ENCODE data around the gene ZP3.
"Not testable (repeated sequence)": the region's sequence is repeated elsewhere in the genome, so short reads cannot be mapped to it uniquely, and the experiment has no call there.

The ZP3 gene

DNA sequence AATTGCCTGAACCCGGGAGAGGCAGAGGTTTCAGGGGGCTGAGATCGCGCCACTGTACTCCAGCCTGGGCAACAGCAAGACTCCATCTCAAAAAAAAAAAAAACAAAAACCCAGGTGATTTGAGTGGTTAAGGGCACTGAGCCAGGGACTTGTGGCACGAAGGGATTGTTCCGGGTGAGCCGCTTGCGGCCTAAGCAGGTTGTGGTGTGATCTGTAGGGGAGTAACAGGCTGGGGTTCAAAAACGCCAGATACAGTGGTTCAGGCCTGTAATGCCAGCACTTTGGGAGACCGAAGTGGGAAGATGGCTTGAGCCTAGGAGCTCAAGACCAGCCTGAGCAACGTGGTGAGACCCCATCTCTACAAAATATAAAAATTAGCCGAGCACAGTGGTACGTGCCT lies 19.1 kb downstream of the ZP3 start:
- not testable (repeated sequence) for H3K36me3 ChIP-seq (ENCODE audit: control insufficient read depth, insufficient read depth, low read length)

GRCh38 chr7:76445577-76446008 lies 20.8 kb downstream of the ZP3 start:
- H3K4me3 ChIP-seq (ENCODE audit: extremely low read depth, insufficient read depth, low read length, poor library complexity, severe bottlenecking); H3K36me3 ChIP-seq (ENCODE audit: control insufficient read depth, insufficient read depth, low read length); H3K27ac ChIP-seq (ENCODE audit: low read depth, low read length, severe bottlenecking); H3K9me3 ChIP-seq (ENCODE audit: control insufficient read depth, low read length); H3K4me1 ChIP-seq (ENCODE audit: control insufficient read depth, insufficient read depth, low read length, poor library complexity, severe bottlenecking): not testable (repeated sequence)
- 53 to 80% methylated on average over 2 to 3 of the region's 5 CpGs for WGBS, 2 experiments (ENCODE audit: insufficient coverage in 2 of 2)

More for the DNA sequence above, 19.1 kb downstream of the ZP3 start:
- not testable (repeated sequence) for H3K27ac ChIP-seq (ENCODE audit: low read depth, low read length, severe bottlenecking); H3K9me3 ChIP-seq (ENCODE audit: control insufficient read depth, low read length); H3K4me3 ChIP-seq (ENCODE audit: extremely low read depth, insufficient read depth, low read length, poor library complexity, severe bottlenecking); H3K4me1 ChIP-seq (ENCODE audit: control insufficient read depth, insufficient read depth, low read length, poor library complexity, severe bottlenecking)
- WGBS, 2 experiments (ENCODE audit: insufficient coverage in 2 of 2) = no CpG with 5 or more reads among the region's 12 CpGs

DNA sequence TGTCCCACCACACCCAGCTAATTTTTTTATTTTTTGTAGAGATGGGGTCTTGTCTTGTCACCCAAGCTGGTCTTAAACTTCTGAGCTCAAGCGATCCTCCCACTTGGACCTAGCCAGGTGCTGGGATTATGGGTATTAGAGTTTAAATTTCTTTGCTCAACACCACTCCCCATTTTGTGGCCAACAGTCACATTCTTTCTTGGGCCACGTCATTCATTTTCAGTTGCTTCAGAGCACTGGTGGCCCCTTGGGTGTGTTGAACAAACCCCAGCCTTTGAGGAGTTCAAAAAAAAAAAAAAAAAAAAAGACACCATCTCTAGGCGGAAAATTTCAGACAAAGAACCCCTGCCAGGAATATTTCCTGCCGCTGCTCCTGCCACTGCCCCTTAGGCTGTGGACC lies 32.3 kb downstream of the ZP3 start:
- H3K36me3 ChIP-seq (ENCODE audit: control insufficient read depth, insufficient read depth, low read length) = not testable (repeated sequence)

GRCh38 chr7:76458504-76458903 lies 33.8 kb downstream of the ZP3 start:
- not testable (repeated sequence) for H3K4me1 ChIP-seq (ENCODE audit: control insufficient read depth, insufficient read depth, low read length, poor library complexity, severe bottlenecking); H3K36me3 ChIP-seq (ENCODE audit: control insufficient read depth, insufficient read depth, low read length); H3K9me3 ChIP-seq (ENCODE audit: control insufficient read depth, low read length); H3K4me3 ChIP-seq (ENCODE audit: extremely low read depth, insufficient read depth, low read length, poor library complexity, severe bottlenecking); H3K27ac ChIP-seq (ENCODE audit: low read depth, low read length, severe bottlenecking)
- WGBS, 2 experiments (ENCODE audit: insufficient coverage in 2 of 2) = 29% methylated on average over 1 of the region's 4 CpGs; no CpG with 5 or more reads in 1 of the 2 experiments

More for the DNA sequence above, 32.3 kb downstream of the ZP3 start:
- not testable (repeated sequence) for H3K4me3 ChIP-seq (ENCODE audit: extremely low read depth, insufficient read depth, low read length, poor library complexity, severe bottlenecking); H3K9me3 ChIP-seq (ENCODE audit: control insufficient read depth, low read length); H3K4me1 ChIP-seq (ENCODE audit: control insufficient read depth, insufficient read depth, low read length, poor library complexity, severe bottlenecking); H3K27ac ChIP-seq (ENCODE audit: low read depth, low read length, severe bottlenecking)
- WGBS, 2 experiments (ENCODE audit: insufficient coverage in 2 of 2) = no CpG with 5 or more reads among the region's 4 CpGs

- H3K27ac ChIP-seq (ENCODE audit: low read depth, low read length, severe bottlenecking); H3K4me1 ChIP-seq (ENCODE audit: control insufficient read depth, insufficient read depth, low read length, poor library complexity, severe bottlenecking); H3K4me3 ChIP-seq (ENCODE audit: extremely low read depth, insufficient read depth, low read length, poor library complexity, severe bottlenecking); H3K9me3 ChIP-seq (ENCODE audit: control insufficient read depth, low read length); H3K36me3 ChIP-seq (ENCODE audit: control insufficient read depth, insufficient read depth, low read length): not testable (repeated sequence)
- 88% methylated on average over 10 of the region's 20 CpGs; no CpG with 5 or more reads in 1 of the 2 experiments for WGBS, 2 experiments (ENCODE audit: insufficient coverage in 2 of 2)
Measured at GRCh38 chr7:76460767-76461166, 36.0 kb downstream of the ZP3 start.

DNA sequence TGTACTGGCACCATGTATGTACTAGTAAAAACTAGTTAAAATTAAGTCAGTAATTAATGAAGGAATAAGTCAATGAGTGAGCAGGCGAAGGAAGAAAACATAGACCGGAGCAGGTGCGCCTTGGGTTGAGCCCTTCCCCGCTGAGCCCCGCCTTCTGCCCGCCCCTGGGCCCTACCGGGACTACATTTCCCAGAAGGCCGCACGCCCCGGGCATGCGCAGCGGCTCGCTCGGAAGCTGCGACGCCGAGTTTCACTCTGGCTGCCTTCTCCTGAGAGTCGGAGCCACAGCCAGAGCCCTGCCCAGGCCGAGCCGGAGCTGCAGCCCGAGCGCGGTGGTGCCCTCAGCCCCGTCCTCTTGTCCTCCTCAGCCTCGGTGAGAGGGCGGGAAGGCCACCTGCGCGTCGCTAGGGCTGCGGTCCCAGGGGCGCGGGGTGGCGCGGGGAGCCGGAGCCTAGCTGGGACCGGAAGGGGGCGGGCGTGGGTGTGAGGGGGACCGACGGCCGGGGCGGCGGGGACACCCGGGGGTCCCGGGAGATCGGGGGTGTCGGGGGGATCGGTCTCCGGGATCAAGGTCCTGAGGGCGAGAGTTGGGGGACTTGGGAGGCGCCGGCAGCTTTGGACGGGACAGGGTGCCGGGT lies 36.8 kb downstream of the ZP3 start, which contains the start of gene DTX2:
TSS of gene DTX2 (plus strand) at position 246 of the 638 bp plus-strand sequence. CDS start 18,801 bp downstream, outside the sequence.
- not testable (repeated sequence) for H3K4me1 ChIP-seq (ENCODE audit: control insufficient read depth, insufficient read depth, low read length, poor library complexity, severe bottlenecking); H3K9me3 ChIP-seq (ENCODE audit: control insufficient read depth, low read length); H3K27ac ChIP-seq (ENCODE audit: low read depth, low read length, severe bottlenecking); H3K36me3 ChIP-seq (ENCODE audit: control insufficient read depth, insufficient read depth, low read length)
- WGBS, 2 experiments (ENCODE audit: insufficient coverage in 2 of 2) = 0% methylated on average over 9 of the region's 54 CpGs; no CpG with 5 or more reads in 1 of the 2 experiments
- H3K4me3 ChIP-seq (ENCODE audit: extremely low read depth, insufficient read depth, low read length, poor library complexity, severe bottlenecking) = peak within 1 kb of the TSS; percentile 38

DNA sequence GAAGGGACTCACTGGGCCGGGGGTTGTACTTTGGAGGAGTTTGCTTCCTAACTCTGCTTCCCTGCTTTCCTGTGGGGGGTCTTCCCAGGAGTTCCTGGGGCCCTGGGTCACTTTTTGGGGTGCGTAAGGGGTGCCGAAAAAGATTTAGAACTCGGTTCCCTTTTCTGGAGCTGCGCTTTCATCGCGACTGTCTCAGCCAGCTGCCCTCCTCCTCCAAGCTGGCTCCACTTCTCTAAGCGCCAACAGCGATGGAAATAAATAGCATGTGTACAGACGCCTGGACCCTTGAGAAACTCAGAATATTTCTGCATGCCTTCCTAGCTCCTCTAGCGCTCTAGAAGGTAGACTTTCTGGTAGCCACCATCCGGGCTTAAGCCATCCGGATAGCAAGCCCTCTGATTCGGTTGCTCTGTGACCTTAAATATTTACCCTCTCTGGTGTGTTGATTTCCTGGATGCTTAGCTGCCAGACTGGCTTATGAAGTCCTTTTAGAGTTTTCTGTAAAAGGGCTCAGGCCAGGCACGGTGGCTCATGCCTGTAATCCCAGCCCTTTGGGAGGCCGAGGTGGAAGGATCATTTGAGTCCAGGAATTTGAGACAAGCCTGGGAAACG lies 37.6 kb downstream of the ZP3 start:
- not testable (repeated sequence) for H3K36me3 ChIP-seq (ENCODE audit: control insufficient read depth, insufficient read depth, low read length); H3K4me1 ChIP-seq (ENCODE audit: control insufficient read depth, insufficient read depth, low read length, poor library complexity, severe bottlenecking); H3K27ac ChIP-seq (ENCODE audit: low read depth, low read length, severe bottlenecking); H3K4me3 ChIP-seq (ENCODE audit: extremely low read depth, insufficient read depth, low read length, poor library complexity, severe bottlenecking); H3K9me3 ChIP-seq (ENCODE audit: control insufficient read depth, low read length)
- WGBS, 2 experiments (ENCODE audit: insufficient coverage in 2 of 2) = no CpG with 5 or more reads among the region's 17 CpGs

GRCh38 chr7:76464959-76465358 lies 40.2 kb downstream of the ZP3 start:
- WGBS, 2 experiments (ENCODE audit: insufficient coverage in 2 of 2) = 67 to 100% methylated on average over 1 of the region's 5 CpGs
- not testable (repeated sequence) for H3K36me3 ChIP-seq (ENCODE audit: control insufficient read depth, insufficient read depth, low read length); H3K4me3 ChIP-seq (ENCODE audit: extremely low read depth, insufficient read depth, low read length, poor library complexity, severe bottlenecking); H3K27ac ChIP-seq (ENCODE audit: low read depth, low read length, severe bottlenecking); H3K9me3 ChIP-seq (ENCODE audit: control insufficient read depth, low read length); H3K4me1 ChIP-seq (ENCODE audit: control insufficient read depth, insufficient read depth, low read length, poor library complexity, severe bottlenecking)

DNA sequence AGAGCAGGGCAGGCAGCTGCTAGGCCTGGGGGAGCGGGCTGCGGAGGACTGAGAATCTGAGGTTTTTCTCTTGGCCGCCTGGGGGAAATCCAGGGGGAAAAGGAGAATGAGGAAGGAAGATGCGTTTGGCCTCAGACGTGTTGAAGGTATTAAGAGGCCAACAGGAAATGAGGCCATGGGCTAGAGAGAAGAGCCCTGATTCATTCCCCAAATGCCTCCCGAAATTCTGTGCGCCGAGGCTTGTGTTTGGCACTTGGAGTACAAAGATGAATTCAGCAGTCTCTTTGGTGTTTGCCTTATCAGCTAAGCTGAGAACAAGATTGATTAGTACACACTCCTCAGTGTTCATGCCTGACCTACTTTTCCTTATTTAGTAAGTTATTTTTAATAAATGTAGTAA lies 41.2 kb downstream of the ZP3 start:
- H3K9me3 ChIP-seq (ENCODE audit: control insufficient read depth, low read length); H3K4me3 ChIP-seq (ENCODE audit: extremely low read depth, insufficient read depth, low read length, poor library complexity, severe bottlenecking); H3K36me3 ChIP-seq (ENCODE audit: control insufficient read depth, insufficient read depth, low read length); H3K4me1 ChIP-seq (ENCODE audit: control insufficient read depth, insufficient read depth, low read length, poor library complexity, severe bottlenecking); H3K27ac ChIP-seq (ENCODE audit: low read depth, low read length, severe bottlenecking): not testable (repeated sequence)
- WGBS, 2 experiments (ENCODE audit: insufficient coverage in 2 of 2) = no CpG with 5 or more reads among the region's 8 CpGs

GRCh38 chr7:76467743-76468404 lies 43.1 kb downstream of the ZP3 start:
- not testable (repeated sequence) for H3K4me1 ChIP-seq (ENCODE audit: control insufficient read depth, insufficient read depth, low read length, poor library complexity, severe bottlenecking); H3K36me3 ChIP-seq (ENCODE audit: control insufficient read depth, insufficient read depth, low read length); H3K4me3 ChIP-seq (ENCODE audit: extremely low read depth, insufficient read depth, low read length, poor library complexity, severe bottlenecking); H3K9me3 ChIP-seq (ENCODE audit: control insufficient read depth, low read length); H3K27ac ChIP-seq (ENCODE audit: low read depth, low read length, severe bottlenecking)
- 93 to 94% methylated on average over 4 to 9 of the region's 14 CpGs for WGBS, 2 experiments (ENCODE audit: insufficient coverage in 2 of 2)
